Measurements from ENCODE around the gene USP44.

Gene USP44

DNA sequence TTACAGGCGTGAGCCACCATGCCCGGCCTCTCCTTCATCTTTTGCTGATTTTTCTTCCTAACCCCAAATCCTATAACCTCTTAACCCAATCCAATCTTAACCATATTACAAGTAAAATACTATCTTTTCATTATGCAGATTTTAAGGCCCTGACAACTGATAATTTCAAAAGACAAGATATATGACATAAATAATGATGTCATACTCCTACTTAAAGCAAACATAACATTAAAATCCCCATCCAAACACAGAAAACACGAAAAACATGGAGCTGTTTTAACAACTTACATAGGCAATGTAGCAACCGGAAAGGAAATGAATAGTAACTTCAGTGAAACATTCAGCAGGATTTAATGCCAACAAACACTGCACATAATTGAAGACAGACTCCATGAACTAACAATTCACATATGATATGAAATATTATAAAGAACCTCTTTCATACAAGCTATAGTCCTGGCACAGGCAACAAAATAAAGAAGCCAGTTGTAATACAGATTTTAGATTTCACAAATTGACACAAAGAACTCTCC lies 21.5 kb downstream of the USP44 start:
- ATAC-seq = peak; percentile 51
- no peak for TF ChIP-seq ISL1 (CRISPR knock-in tag; IDR thresholded peaks at IDR 0.05)
- no peak for TF ChIP-seq SNAI2 (CRISPR knock-in tag; IDR thresholded peaks at IDR 0.05)
- TF ChIP-seq ZFP30 (CRISPR knock-in tag; IDR thresholded peaks at IDR 0.05) = no peak
- TF ChIP-seq, protein P1, sequence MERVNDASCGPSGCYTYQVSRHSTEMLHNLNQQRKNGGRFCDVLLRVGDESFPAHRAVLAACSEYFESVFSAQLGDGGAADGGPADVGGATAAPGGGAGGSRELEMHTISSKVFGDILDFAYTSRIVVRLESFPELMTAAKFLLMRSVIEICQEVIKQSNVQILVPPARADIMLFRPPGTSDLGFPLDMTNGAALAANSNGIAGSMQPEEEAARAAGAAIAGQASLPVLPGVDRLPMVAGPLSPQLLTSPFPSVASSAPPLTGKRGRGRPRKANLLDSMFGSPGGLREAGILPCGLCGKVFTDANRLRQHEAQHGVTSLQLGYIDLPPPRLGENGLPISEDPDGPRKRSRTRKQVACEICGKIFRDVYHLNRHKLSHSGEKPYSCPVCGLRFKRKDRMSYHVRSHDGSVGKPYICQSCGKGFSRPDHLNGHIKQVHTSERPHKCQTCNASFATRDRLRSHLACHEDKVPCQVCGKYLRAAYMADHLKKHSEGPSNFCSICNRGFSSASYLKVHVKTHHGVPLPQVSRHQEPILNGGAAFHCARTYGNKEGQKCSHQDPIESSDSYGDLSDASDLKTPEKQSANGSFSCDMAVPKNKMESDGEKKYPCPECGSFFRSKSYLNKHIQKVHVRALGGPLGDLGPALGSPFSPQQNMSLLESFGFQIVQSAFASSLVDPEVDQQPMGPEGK (CRISPR knock-in tag; IDR thresholded peaks at IDR 0.05; ENCODE audit: borderline replicate concordance) = no peak
- TF ChIP-seq TOX (CRISPR knock-in tag; IDR thresholded peaks at IDR 0.05; ENCODE audit: borderline replicate concordance) = no peak
- no peak for TF ChIP-seq RARB (CRISPR knock-in tag; IDR thresholded peaks at IDR 0.05)
- no peak for TF ChIP-seq ZNF565 (CRISPR knock-in tag; conservative IDR thresholded peaks at IDR 0.05; ENCODE audit: low read depth)
- no peak for TF ChIP-seq BACH2 (CRISPR knock-in tag; IDR thresholded peaks at IDR 0.05; ENCODE audit: borderline replicate concordance)
- TF ChIP-seq ZNF8 (CRISPR knock-in tag; IDR thresholded peaks at IDR 0.05) = no peak
- TF ChIP-seq, protein P2, sequence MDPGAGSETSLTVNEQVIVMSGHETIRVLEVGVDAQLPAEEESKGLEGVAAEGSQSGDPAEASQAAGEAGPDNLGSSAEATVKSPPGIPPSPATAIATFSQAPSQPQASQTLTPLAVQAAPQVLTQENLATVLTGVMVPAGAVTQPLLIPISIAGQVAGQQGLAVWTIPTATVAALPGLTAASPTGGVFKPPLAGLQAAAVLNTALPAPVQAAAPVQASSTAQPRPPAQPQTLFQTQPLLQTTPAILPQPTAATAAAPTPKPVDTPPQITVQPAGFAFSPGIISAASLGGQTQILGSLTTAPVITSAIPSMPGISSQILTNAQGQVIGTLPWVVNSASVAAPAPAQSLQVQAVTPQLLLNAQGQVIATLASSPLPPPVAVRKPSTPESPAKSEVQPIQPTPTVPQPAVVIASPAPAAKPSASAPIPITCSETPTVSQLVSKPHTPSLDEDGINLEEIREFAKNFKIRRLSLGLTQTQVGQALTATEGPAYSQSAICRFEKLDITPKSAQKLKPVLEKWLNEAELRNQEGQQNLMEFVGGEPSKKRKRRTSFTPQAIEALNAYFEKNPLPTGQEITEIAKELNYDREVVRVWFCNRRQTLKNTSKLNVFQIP (CRISPR knock-in tag; IDR thresholded peaks at IDR 0.05; ENCODE audit: borderline replicate concordance, low read depth) = no peak
- TF ChIP-seq, protein P3, sequence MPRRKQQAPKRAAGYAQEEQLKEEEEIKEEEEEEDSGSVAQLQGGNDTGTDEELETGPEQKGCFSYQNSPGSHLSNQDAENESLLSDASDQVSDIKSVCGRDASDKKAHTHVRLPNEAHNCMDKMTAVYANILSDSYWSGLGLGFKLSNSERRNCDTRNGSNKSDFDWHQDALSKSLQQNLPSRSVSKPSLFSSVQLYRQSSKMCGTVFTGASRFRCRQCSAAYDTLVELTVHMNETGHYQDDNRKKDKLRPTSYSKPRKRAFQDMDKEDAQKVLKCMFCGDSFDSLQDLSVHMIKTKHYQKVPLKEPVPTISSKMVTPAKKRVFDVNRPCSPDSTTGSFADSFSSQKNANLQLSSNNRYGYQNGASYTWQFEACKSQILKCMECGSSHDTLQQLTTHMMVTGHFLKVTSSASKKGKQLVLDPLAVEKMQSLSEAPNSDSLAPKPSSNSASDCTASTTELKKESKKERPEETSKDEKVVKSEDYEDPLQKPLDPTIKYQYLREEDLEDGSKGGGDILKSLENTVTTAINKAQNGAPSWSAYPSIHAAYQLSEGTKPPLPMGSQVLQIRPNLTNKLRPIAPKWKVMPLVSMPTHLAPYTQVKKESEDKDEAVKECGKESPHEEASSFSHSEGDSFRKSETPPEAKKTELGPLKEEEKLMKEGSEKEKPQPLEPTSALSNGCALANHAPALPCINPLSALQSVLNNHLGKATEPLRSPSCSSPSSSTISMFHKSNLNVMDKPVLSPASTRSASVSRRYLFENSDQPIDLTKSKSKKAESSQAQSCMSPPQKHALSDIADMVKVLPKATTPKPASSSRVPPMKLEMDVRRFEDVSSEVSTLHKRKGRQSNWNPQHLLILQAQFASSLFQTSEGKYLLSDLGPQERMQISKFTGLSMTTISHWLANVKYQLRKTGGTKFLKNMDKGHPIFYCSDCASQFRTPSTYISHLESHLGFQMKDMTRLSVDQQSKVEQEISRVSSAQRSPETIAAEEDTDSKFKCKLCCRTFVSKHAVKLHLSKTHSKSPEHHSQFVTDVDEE (CRISPR knock-in tag; IDR thresholded peaks at IDR 0.05) = no peak
- no peak for TF ChIP-seq OSR1 (CRISPR knock-in tag; IDR thresholded peaks at IDR 0.05)
- TF ChIP-seq CSDC2 (CRISPR knock-in tag; IDR thresholded peaks at IDR 0.05) = no peak
- TF ChIP-seq, protein P4, sequence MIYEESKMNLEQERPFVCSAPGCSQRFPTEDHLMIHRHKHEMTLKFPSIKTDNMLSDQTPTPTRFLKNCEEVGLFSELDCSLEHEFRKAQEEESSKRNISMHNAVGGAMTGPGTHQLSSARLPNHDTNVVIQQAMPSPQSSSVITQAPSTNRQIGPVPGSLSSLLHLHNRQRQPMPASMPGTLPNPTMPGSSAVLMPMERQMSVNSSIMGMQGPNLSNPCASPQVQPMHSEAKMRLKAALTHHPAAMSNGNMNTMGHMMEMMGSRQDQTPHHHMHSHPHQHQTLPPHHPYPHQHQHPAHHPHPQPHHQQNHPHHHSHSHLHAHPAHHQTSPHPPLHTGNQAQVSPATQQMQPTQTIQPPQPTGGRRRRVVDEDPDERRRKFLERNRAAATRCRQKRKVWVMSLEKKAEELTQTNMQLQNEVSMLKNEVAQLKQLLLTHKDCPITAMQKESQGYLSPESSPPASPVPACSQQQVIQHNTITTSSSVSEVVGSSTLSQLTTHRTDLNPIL (CRISPR knock-in tag; IDR thresholded peaks at IDR 0.05; ENCODE audit: low read depth) = no peak
- no peak for TF ChIP-seq GLIS3 (CRISPR knock-in tag; IDR thresholded peaks at IDR 0.05)
- TF ChIP-seq ESRRG (CRISPR knock-in tag; IDR thresholded peaks at IDR 0.05) = no peak
- TF ChIP-seq ARNTL (CRISPR knock-in tag; IDR thresholded peaks at IDR 0.05; ENCODE audit: borderline replicate concordance, low read depth) = no peak
- TF ChIP-seq, protein P5, sequence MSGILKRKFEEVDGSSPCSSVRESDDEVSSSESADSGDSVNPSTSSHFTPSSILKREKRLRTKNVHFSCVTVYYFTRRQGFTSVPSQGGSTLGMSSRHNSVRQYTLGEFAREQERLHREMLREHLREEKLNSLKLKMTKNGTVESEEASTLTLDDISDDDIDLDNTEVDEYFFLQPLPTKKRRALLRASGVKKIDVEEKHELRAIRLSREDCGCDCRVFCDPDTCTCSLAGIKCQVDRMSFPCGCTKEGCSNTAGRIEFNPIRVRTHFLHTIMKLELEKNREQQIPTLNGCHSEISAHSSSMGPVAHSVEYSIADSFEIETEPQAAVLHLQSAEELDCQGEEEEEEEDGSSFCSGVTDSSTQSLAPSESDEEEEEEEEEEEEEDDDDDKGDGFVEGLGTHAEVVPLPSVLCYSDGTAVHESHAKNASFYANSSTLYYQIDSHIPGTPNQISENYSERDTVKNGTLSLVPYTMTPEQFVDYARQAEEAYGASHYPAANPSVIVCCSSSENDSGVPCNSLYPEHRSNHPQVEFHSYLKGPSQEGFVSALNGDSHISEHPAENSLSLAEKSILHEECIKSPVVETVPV (CRISPR knock-in tag; IDR thresholded peaks at IDR 0.05) = no peak

DNA sequence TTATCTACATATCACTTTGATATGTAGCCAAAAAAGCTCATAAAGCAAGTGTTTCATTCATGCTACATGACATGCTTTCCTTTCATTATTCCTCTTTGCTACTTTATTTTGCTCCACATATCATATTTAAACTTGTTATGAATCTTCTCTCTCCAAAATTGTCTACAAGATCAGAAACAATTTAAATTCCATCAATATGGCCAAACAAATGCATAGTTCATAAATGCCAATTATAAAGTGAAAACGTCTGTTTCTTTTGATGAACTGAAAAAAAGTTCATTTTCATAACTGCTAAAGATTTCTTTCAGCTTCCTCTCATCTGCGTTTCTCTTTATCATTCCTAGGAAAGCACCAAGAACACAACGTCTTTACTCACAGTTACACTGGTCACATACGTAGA lies 22.8 kb downstream of the USP44 start:
- no peak for ATAC-seq
- TF ChIP-seq, protein P4 (CRISPR knock-in tag; IDR thresholded peaks at IDR 0.05; ENCODE audit: low read depth) = no peak
- no peak for TF ChIP-seq ZNF8 (CRISPR knock-in tag; IDR thresholded peaks at IDR 0.05)
- TF ChIP-seq RARB (CRISPR knock-in tag; IDR thresholded peaks at IDR 0.05) = no peak
- TF ChIP-seq ZNF565 (CRISPR knock-in tag; conservative IDR thresholded peaks at IDR 0.05; ENCODE audit: low read depth) = no peak
- TF ChIP-seq, protein P5 (CRISPR knock-in tag; IDR thresholded peaks at IDR 0.05) = no peak
- TF ChIP-seq ZNF70 (CRISPR knock-in tag; IDR thresholded peaks at IDR 0.05) = no peak
- TF ChIP-seq, protein P3 (CRISPR knock-in tag; IDR thresholded peaks at IDR 0.05) = no peak
- TF ChIP-seq ZFP3 (CRISPR knock-in tag; IDR thresholded peaks at IDR 0.05) = no peak
- no peak for TF ChIP-seq BACH2 (CRISPR knock-in tag; IDR thresholded peaks at IDR 0.05; ENCODE audit: borderline replicate concordance)
- no peak for TF ChIP-seq OSR1 (CRISPR knock-in tag; IDR thresholded peaks at IDR 0.05)
- TF ChIP-seq ISL1 (CRISPR knock-in tag; IDR thresholded peaks at IDR 0.05) = no peak
- no peak for TF ChIP-seq ZC3H10 (CRISPR knock-in tag; IDR thresholded peaks at IDR 0.05)
- TF ChIP-seq PPARA (CRISPR knock-in tag; IDR thresholded peaks at IDR 0.05; ENCODE audit: borderline replicate concordance) = no peak
- TF ChIP-seq, protein P2 (CRISPR knock-in tag; IDR thresholded peaks at IDR 0.05; ENCODE audit: borderline replicate concordance, low read depth) = no peak
- TF ChIP-seq GLIS3 (CRISPR knock-in tag; IDR thresholded peaks at IDR 0.05) = no peak

Data from SK-N-SH treated with all-trans-retinoic acid at 6 μM for 48 hours (cell line).